Activated CD8-positive, alpha-beta memory T cell treated with anti-CD3 and anti-CD28 coated beads, Interleukin-2, amount 50 U/mL, for 1 hour (primary cell): ENCODE results near the gene C2CD4D.

Source experiments
- DNase-seq: peaks from one replicate; pipeline ENCODE4 v3.0.0-alpha.2; 2020; ENCODE audit errors: extremely low read depth

Gene C2CD4D

GRCh38 chr1:151834239-151834638 lies 5.4 kb downstream of the C2CD4D start:
- DNase-seq = no peak

- no peak for DNase-seq
These were observed 6.3 kb downstream of the C2CD4D start for GRCh38 chr1:151833172-151833900.

- no peak for DNase-seq
These were observed 7.2 kb downstream of the C2CD4D start for GRCh38 chr1:151832318-151832980.

GRCh38 chr1:151831605-151832004 lies 8.0 kb downstream of the C2CD4D start, which contains the start of gene RORC:
Gene RORC, minus strand, starts transcription at chr1:151831802. Its CDS starts 38 bp downstream, at chr1:151831764.
- DNase-seq = no peak

- DNase-seq = no peak
These were observed 8.4 kb downstream of the C2CD4D start for GRCh38 chr1:151831256-151831591.

GRCh38 chr1:151830055-151830454 lies 9.6 kb downstream of the C2CD4D start:
- DNase-seq = no peak

GRCh38 chr1:151829352-151830046 lies 10.1 kb downstream of the C2CD4D start:
- no peak for DNase-seq

GRCh38 chr1:151828921-151829320 lies 10.7 kb downstream of the C2CD4D start:
- DNase-seq = no peak

GRCh38 chr1:151827853-151828252 lies 11.8 kb downstream of the C2CD4D start:
- no peak for DNase-seq

- no peak for DNase-seq
These were observed 13.6 kb downstream of the C2CD4D start for GRCh38 chr1:151825751-151826660.

GRCh38 chr1:151825204-151825603 lies 14.4 kb downstream of the C2CD4D start:
- DNase-seq = no peak

- no peak for DNase-seq
These were observed 16.4 kb downstream of the C2CD4D start for GRCh38 chr1:151823175-151823574.

- no peak for DNase-seq
These were observed 17.2 kb downstream of the C2CD4D start for GRCh38 chr1:151822404-151822803.

- DNase-seq = no peak
These were observed 18.7 kb downstream of the C2CD4D start for GRCh38 chr1:151820940-151821339.

GRCh38 chr1:151819976-151820623 lies 19.5 kb downstream of the C2CD4D start:
- DNase-seq = no peak

GRCh38 chr1:151819227-151819835 lies 20.3 kb downstream of the C2CD4D start:
- DNase-seq = no peak

GRCh38 chr1:151817353-151817730 lies 22.3 kb downstream of the C2CD4D start:
- no peak for DNase-seq

- no peak for DNase-seq
These were observed 22.9 kb downstream of the C2CD4D start for GRCh38 chr1:151816548-151817352.

GRCh38 chr1:151815716-151816327 lies 23.8 kb downstream of the C2CD4D start:
- no peak for DNase-seq
